Right lobe of liver (tissue), 6 donors: Measurements from ENCODE around the gene ZBTB45. TPM values are rescaled to one million over a fixed set of nuclear protein-coding genes. Genes with fewer than 3 reads are reported as not detected.

Experiments
- ATAC-seq, 4 donors: fragments of 200-7000 bp; cut with Tn5 transposase; one replicate each; pipeline ENCODE4 v1.9.1; 2020; ENCODE audit warnings: mild to moderate bottlenecking in 4 of 4, moderate library complexity in 4 of 4
- DNase-seq, 3 donors: peaks; one replicate each; pipeline ENCODE4 v3.0.0-alpha.2; 2020
- H3K27ac ChIP-seq, 3 donors: fragments of 200-600 bp; one replicate each; pipeline ENCODE4 v1.8.0; 2022
- H3K27me3 ChIP-seq, 2 donors: fragments of 200-600 bp; one replicate each; pipeline ENCODE4 v1.8.0; 2022
- H3K36me3 ChIP-seq, 4 donors: fragments of 200-600 bp; sonication (generic) in 1 of 4; one replicate each; pipeline versions ENCODE4 v1.5.1 to v1.8.0; 2017 to 2022; ENCODE audit warnings: control low read depth in 1 of 4
- H3K4me1 ChIP-seq, 4 donors: fragments of 200-600 bp; sonication (generic) in 1 of 4; one replicate each; pipeline versions ENCODE4 v1.5.1 to v1.8.0; 2017 to 2022; ENCODE audit warnings: control low read depth in 1 of 4
- H3K4me3 ChIP-seq, 3 donors: fragments of 200-600 bp; one replicate each; pipeline ENCODE4 v1.8.0; 2022
- H3K9me3 ChIP-seq, 4 donors: fragments of 200-600 bp; sonication (generic) in 1 of 4; one replicate each; pipeline versions ENCODE4 v1.5.1 to v1.8.0; 2017 to 2022; ENCODE audit warnings: control low read depth in 1 of 4
- POLR2A ChIP-seq: fragments of 450-650 bp; IDR thresholded peaks from one replicate; pipeline ENCODE4 v1.6.1; 2017; ENCODE audit warnings: antibody characterized with exemption, mild to moderate bottlenecking
- WGBS: methylation state at CpG from one replicate; pipeline ENCODE4 v1.1.6; 2018; ENCODE audit warnings: low coverage, low lambda C conversion rate; ENCODE audit not compliant: insufficient coverage; ENCODE audit errors: missing lambda C conversion rate; 5-methylcytosine and 5-hydroxymethylcytosine counted together
- intact Hi-C, 2 donors: fragments of 100-400 bp; cut with DNase I; formaldehyde crosslinking; loops; one replicate each; pipeline versions ENCODE4 v1.11.2 to v1.14.1; 2022
- long read RNA-seq: library from polyadenylated mRNA; unstranded; transcript quantifications from one replicate; pipeline ENCODE4 v2.0.0, GENCODE V29; 2019
- total RNA-seq, 6 experiments: library from RNA; depleted of rRNA in 2 of 6; stranded (reverse); fragments of >200 nt in 2 of 6; fragmentation: NEBNext Ultra II Directional in 3 of 6; extraction: Animal tissue kit (Norgen Biotek cat#: 25700) in 3 of 6; gene quantifications; one replicate each; pipeline versions ENCODE4 v1.1.0 to v1.2.4, GENCODE V29; 2016 to 2023
- TF ChIP-seq, protein P1 (sequence below), 4 donors: fragments of 200-600 bp in 3 of 4; fragments of 450-650 bp in 1 of 4; IDR thresholded peaks; one replicate each; pipeline versions ENCODE4 v1.5.1 to v1.8.0; 2016 to 2022; ENCODE audit warnings: antibody characterized with exemption in 4 of 4, mild to moderate bottlenecking in 2 of 4
- donor health status: DM: no; HTN: yes; CAD: no.
- donor health status: DM: no; HTN: no; CAD: no.
- donor health status: DM: no; HTN: no; CAD: no.
- donor health status: DM: no; HTN: yes; CAD: no.
- donor health status: DM: no; HTN: yes; CAD: no.

Gene ZBTB45
- total RNA-seq = 1 to 10 TPM; 3.5 to 4.8 (median 4.3) TPM
- long read RNA-seq, partial matches to known transcripts = 2 of 2 reads
- long read RNA-seq, other reads (novel, unspliced or antisense) = 0 of 2 reads

- peaks cover 0 to 8% (median 4%) of the 10 kb centered on the region in 4 donors for H3K36me3 ChIP-seq
- peak; percentile 55 for TF ChIP-seq POLR2A
- TF ChIP-seq, protein P1, sequence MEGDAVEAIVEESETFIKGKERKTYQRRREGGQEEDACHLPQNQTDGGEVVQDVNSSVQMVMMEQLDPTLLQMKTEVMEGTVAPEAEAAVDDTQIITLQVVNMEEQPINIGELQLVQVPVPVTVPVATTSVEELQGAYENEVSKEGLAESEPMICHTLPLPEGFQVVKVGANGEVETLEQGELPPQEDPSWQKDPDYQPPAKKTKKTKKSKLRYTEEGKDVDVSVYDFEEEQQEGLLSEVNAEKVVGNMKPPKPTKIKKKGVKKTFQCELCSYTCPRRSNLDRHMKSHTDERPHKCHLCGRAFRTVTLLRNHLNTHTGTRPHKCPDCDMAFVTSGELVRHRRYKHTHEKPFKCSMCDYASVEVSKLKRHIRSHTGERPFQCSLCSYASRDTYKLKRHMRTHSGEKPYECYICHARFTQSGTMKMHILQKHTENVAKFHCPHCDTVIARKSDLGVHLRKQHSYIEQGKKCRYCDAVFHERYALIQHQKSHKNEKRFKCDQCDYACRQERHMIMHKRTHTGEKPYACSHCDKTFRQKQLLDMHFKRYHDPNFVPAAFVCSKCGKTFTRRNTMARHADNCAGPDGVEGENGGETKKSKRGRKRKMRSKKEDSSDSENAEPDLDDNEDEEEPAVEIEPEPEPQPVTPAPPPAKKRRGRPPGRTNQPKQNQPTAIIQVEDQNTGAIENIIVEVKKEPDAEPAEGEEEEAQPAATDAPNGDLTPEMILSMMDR (IDR thresholded peaks at IDR 0.05) = peak; percentile 61 to 92 (median 70)
- ATAC-seq (peak; percentile 83 to 88 (median 86)), DNase-seq (peak; percentile 90 to 93 (median 92))
- peak within 1 kb of the TSS; percentile 68 to 94 (median 84) for H3K4me3 ChIP-seq
- intact Hi-C loops = no loop called here
- peaks cover 0 to 23% (median 8%) of the 10 kb centered on the region in 4 donors for H3K4me1 ChIP-seq
- no peaks in the 10 kb centered on the region for H3K27me3 ChIP-seq
- under 1% methylated on average over 45 of the region's 87 CpGs for WGBS
- peak within 1 kb of the TSS; percentile 76 to 91 (median 82) for H3K27ac ChIP-seq
- H3K9me3 ChIP-seq = no peaks in the 10 kb centered on the region
These were observed at the start of gene ZBTB45 for GRCh38 chr19:58519355-58520256. ZBTB45 (minus strand) TSS chr19:58519810; CDS start chr19:58517673, 2,137 bp downstream.

GRCh38 chr19:58568453-58569130 lies 49.0 kb upstream of the ZBTB45 start:
- Histone ChIP-seq H3K27ac (no peak overlapping the region), H3K4me3 (no peak overlapping the region), H3K27me3 (no peaks in the 10 kb centered on the region), H3K9me3 (no peaks in the 10 kb centered on the region), H3K4me1 (peaks cover 0 to 7% (median 0%) of the 10 kb centered on the region in 4 donors), H3K36me3 (peaks cover 0 to 10% (median 0%) of the 10 kb centered on the region in 4 donors)
- ATAC-seq (no peak), DNase-seq (peak in 1 of 3 donors; percentile 30)
- TF ChIP-seq, protein P1 (IDR thresholded peaks at IDR 0.05) = no peak
- TF ChIP-seq POLR2A = no peak
- WGBS = 88% methylated on average over 4 of the region's 4 CpGs
- intact Hi-C loops = no loop called here

- H3K4me1 ChIP-seq = peaks cover 0 to 16% (median 6%) of the 10 kb centered on the region in 4 donors
- peaks cover 0 to 10% (median 0%) of the 10 kb centered on the region in 4 donors for H3K36me3 ChIP-seq
- WGBS = 95% methylated on average over 5 of the region's 5 CpGs
- ATAC-seq (no peak), DNase-seq (peak in 1 of 3 donors; percentile 22)
- no peak overlapping the region for H3K27ac ChIP-seq
- no peak overlapping the region for H3K4me3 ChIP-seq
- no peaks in the 10 kb centered on the region for H3K9me3 ChIP-seq
- TF ChIP-seq, protein P1 (IDR thresholded peaks at IDR 0.05) = no peak
- no peak for TF ChIP-seq POLR2A
- intact Hi-C loops = no loop called here
- H3K27me3 ChIP-seq = no peaks in the 10 kb centered on the region
These were observed 47.4 kb upstream of the ZBTB45 start for GRCh38 chr19:58566989-58567388.

- no peak overlapping the region for H3K4me3 ChIP-seq
- DNase-seq (no peak), ATAC-seq (no peak)
- H3K27me3 ChIP-seq = no peaks in the 10 kb centered on the region
- peaks cover 0 to 28% (median 7%) of the 10 kb centered on the region in 4 donors for H3K4me1 ChIP-seq
- no peak overlapping the region for H3K27ac ChIP-seq
- intact Hi-C loops = no loop called here
- TF ChIP-seq POLR2A = no peak
- TF ChIP-seq, protein P1 (IDR thresholded peaks at IDR 0.05) = no peak
- no peaks in the 10 kb centered on the region for H3K9me3 ChIP-seq
- 72% methylated on average over 6 of the region's 6 CpGs for WGBS
- peaks cover 0 to 5% (median 0%) of the 10 kb centered on the region in 4 donors for H3K36me3 ChIP-seq
These were observed 44.2 kb upstream of the ZBTB45 start for GRCh38 chr19:58563823-58564222.
